GM18502 (cell line): ENCODE measurements around the gene JAK1.

Source experiments
- ATAC-seq: cut with Tn5 transposase; IDR thresholded peaks from one replicate; pipeline ENCODE4 v1.9.1; 2021; ENCODE audit warnings: mild to moderate bottlenecking; ENCODE audit not compliant: unreplicated experiment, poor library complexity

JAK1 gene

DNA sequence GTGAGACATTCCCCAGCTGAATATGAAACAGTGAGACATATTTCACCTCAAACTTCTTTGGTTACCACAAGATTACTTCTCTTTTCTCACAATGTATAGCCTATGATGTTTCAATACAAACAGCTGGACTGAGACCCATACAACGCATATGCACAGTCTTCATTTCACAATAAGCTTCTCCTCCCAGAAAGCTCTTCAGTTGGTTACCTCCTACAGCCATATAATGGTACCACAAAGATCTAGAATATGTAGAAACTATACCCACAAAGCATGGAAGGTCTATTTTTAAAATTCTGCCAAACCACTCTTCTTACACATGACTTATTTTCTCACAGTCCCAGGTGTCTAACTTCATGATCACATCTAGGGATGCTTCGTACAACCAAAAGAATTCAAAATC, 70.8 kb downstream of the JAK1 start:
- ATAC-seq: peak; percentile 81

DNA sequence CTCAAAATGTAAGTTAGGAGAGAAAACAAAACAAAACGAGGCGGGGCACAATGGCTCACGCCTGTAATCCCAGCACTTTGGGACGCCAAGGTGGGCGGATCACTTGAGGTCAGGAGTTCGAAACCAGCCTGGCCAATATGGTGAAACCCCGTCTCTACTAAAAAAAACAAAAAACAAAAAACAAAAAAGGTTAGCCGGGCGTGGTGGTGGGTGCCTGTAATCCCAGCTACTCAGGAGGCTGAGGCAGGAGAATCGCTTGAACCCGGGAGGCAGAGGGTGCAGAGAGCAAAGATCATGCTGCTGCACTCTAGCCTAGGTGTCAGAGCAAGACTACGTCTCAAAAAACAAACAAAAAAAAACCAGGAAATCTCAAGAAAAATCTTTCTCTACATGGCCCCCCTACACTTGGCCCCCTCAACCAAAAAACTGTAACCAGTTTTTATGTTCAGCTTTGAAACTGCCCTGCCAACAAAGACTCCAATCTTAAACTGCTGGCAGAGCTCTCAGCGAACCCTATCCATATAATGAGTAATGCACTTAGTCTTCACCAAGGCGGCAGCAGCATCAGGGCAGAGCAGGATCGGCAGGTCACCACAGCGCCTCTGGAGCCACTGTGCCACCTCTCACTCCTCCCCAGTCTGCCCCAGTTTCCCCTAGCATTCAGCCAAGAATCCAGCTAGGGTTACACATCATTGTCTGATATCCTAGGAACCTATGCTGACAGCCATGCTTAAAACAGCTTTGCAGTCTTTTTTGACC, 71.7 kb downstream of the JAK1 start:
- ATAC-seq: no peak

DNA sequence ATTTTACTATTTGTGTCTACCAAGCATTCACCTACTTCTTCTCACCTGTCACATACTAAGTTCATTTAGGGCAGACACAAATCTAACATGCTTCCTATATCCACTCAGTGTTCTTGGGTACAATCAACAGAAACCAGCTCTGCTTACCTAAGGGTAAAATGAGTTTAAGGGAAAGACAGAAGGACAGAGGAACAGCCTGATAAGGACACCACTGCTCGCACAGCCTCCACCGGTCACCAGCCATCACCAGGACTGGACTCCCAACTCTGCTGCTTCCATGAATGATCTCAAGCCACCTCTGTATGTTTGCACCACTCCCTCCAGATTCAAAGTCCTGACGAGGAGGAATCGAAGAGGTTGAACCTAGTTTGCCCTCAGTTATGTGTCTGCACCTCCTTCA, 72.4 kb downstream of the JAK1 start:
- ATAC-seq: no peak

DNA sequence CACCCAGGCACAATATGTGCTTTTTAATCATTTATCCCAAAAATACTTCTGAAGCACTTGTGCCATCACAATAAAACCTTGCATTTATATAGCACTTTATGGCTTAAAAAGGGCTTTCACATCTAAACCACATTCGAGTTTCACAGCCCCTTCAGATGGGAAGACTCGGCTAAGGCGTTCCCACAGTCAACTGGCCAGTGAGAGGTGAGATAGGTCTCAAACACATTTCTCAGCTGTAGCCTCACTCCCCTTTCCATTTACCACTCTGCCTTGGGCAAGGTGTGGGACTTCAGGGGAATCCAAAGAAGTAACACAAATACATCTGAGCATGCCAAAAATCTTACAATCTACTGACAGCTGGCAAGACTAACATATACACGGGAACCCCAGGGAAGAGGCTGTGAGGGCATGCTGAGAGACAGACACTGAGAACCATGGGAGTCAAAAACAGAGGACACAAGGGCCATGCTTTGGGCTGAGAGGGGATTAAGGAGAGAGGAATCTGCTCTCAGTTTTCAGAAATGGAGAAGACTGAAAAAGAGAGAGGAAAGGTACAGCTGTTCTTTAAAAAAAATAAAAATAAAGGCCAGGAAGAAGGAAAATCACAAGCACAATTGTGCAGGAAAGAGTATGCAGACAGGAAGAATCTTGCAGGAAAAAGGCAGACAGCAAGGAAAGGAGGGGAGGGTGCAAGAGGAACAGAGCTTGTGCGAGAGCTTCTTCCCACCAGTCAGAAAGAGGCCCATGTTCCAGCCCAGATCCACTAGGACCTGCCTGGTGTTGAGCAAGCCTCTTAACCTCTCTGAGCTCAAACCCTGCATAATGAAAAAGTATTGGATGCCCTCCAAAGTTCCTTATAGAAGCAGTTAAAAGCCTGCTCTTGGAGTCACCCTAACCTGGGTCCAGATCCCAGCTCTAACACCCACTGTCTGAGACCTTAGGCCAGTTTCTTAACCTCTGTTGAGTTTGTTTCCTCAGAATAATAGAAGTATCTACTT, 73.5 kb downstream of the JAK1 start:
- ATAC-seq: no peak

DNA sequence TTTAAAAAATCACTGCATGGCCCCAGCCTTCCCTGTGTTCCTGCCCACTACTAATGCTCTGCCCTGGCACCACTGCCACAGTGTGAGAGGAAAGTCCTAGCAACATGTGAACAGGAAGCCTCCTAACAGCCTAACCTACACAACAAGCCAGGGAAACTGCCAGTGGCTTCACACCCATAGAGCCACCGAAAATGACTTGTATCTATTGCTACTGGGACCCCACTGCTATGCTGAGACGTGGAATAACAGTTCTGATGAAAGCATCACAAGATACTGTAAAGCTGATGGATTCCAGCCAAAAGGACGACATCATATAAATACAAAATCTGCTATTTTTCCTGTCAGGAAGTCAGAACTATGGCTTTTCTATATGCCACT, 74.9 kb downstream of the JAK1 start:
- no peak for ATAC-seq

DNA sequence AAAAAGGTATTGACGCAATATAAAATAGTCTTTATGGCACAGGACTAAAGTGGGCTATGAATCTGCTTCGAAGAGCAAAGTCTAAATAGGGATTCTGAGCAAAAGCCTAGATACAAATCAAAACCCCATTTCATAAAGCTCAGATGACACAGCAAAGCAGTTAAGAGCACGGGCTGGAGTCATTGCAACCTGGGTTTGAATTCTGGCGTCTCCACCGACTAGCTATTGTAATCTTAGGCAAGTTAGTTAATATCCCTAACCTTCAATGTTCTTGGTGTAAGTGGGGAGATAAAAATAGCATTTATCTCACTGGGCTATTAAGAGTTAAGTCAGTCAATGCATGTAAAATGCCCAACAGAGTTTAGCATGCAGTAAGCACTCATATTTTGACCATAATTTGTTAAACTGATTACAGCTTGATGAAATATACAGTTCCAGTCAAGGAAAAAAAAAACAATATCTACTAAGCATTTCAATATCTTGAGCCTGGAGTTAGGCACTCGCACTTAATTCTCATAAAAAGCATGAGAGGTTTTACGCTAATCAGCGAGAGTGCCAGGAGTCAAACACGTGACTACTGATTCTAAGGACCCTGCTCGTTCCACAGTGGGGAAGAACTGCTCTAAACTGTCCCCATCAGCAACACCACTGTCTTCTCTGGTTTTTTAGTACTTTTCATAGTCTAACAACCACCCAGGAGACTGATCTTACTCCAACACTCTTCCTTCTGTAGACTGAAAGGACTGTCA, 75.5 kb downstream of the JAK1 start:
- no peak for ATAC-seq

- no peak for ATAC-seq
Measured at GRCh38 chr1:64887689-64888217, 78.6 kb downstream of the JAK1 start.

GRCh38 chr1:64886877-64887276, 79.5 kb downstream of the JAK1 start:
- no peak for ATAC-seq

DNA sequence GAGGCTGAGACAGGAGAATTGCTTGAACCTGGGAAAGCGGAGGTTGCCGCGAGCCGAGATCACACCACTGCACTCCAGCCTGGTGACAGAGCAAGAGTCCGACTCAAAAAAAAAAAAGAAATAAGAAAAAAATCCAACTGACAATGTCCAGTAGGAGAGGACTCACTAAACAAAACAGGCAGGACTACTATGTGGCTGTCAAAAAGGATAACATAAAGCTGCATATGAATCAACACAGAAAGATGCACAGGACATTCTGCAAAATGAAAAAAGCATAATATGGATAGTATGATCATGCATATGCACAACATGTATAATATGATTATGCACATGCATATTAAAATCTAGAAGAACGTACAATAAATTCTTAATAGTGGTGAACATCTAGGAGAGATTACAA, 80.7 kb downstream of the JAK1 start:
- ATAC-seq: no peak

GRCh38 chr1:64884261-64885040, 81.9 kb downstream of the JAK1 start:
- ATAC-seq: no peak

GRCh38 chr1:64882574-64883255, 83.6 kb downstream of the JAK1 start:
- ATAC-seq: peak; percentile 96

DNA sequence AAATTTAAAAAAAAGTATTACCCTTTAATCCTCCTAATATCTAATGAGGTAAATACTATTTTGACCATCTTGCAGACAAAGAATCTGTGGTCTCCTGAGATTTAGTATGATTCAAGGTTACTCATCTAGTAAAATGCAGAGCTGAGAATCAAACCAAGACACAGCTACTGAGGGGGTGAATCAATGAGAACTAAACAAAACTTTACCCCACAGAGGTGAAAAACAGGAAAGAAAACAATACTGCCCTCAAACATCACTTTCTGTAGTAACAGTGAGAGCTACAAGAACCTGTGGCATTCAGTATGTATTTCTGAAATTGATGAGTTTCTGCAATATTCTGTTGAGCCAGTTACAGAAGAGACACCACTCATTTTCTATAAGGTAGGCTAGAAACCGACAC, 85.1 kb downstream of the JAK1 start:
- ATAC-seq: no peak

- ATAC-seq: no peak
Measured at GRCh38 chr1:64880449-64880848, 85.9 kb downstream of the JAK1 start.

DNA sequence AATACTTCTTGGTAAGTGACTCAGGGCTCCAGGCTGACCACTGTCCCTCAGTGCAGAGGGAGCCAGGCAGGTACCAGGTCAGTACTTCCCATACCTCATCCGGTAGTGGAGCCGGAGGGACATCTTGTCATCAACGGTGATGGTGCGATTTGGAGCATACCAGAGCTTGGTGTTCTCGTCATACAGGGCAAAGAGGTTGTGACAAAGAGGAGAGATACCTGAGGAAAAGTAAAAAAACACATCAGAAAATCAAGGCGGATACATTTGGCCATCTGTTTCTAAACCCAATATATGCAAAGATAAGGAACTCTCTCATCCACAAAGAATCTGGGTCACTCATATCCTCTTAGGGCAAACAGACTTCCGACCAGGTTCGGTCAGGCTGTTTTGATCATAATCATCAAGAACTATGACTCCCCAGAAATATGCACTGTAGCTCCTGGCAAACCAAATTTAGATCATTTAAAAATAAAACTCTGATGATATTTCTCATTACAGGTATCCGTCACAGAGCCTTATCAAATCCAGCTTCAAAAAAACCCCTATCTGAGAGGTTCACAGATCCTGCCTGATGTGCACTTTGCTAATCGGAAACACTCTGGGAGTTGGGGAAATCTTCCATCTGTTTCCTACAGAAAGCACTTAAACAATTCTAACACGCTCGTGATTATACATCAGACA, 87.3 kb downstream of the JAK1 start:
- ATAC-seq: no peak

DNA sequence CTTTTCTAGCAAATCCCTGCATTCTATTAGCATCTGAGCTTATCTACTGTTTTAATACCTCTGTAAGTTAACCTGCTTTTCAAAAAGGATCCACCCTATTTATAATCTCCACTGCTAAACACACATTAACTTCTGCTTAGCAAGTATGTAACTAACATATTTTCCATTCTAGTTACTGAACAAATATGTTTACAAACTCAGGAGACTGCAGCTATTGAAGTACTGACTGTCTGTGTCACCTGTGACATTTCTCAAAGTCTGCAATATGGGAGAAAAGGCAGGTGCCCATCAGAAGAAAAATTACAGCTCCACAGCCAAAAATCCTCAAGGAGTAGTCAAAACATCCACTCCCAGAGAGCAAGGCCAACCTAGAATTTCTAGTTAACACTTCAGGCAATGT, 88.3 kb downstream of the JAK1 start:
- no peak for ATAC-seq

DNA sequence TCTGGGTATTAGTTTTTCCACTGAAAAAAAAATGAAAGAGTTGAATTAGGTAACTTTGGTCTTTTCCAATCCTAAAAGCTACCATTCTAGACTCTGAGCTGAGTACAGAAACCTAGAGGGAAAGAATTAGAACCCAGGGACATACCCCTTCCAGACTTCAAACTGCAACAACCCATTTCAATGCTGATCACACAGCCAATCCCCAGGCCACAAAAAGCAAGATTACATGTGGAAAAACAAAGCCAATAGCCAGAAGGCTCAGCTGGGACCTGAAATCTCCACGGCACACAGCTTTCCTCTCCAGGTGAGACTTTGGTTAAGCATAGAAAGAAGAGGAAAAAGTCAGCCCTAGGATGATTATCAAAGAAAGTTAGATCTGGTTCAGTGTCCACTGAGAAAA, 88.8 kb downstream of the JAK1 start:
- no peak for ATAC-seq

DNA sequence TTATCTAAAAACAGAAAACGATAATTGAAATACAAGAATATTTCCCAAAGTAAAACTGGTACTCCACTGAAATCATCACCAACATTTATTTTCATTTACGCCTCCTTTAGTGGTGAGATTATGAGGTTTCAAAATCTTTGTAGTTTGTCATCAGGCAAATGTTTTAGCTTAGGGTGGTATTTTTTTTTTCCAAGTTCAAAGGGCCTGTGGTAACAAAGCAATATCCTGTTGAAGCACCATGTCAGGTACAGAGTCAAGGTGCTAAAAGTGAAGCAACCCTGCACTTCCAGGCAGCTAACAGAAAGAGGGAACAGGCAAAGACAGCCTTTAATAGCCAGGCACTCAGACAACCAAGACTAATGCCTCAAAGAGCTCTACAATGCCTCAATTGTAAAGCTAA, 89.2 kb downstream of the JAK1 start:
- ATAC-seq: no peak

GRCh38 chr1:64875606-64876005, 90.7 kb downstream of the JAK1 start:
- ATAC-seq: no peak

DNA sequence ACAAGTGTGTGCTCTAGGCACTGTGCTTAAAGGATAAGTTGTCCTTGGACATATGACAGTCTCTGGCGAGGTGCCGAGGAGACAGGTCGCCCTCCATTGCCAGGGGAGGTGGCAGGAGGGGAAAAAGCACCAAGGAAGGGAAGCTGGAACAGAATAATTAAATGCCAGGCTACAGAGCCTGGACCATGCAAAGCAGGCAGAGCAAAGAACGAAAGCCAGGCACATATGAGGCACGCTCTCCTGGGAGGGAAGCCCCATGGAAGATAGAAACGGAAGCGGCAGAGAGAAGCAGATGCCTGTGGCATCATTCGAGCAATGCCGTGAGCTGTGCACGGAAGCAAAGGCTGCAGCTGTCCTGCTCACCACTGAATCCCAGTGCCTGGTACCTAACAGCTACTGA, 91.2 kb downstream of the JAK1 start:
- no peak for ATAC-seq
